T-helper 2 cell (primary cell): Measurements from ENCODE around the gene RHOT2.
"Not testable (repeated sequence)": the region's sequence is repeated elsewhere in the genome, so short reads cannot be mapped to it uniquely, and the experiment has no call there.

ENCODE experiments used
- DNase-seq, 5 experiments: peaks; one replicate each; pipeline versions ENCODE4 v3.0.0 to v3.0.0-alpha.2; 2012 to 2022

The RHOT2 gene

DNA sequence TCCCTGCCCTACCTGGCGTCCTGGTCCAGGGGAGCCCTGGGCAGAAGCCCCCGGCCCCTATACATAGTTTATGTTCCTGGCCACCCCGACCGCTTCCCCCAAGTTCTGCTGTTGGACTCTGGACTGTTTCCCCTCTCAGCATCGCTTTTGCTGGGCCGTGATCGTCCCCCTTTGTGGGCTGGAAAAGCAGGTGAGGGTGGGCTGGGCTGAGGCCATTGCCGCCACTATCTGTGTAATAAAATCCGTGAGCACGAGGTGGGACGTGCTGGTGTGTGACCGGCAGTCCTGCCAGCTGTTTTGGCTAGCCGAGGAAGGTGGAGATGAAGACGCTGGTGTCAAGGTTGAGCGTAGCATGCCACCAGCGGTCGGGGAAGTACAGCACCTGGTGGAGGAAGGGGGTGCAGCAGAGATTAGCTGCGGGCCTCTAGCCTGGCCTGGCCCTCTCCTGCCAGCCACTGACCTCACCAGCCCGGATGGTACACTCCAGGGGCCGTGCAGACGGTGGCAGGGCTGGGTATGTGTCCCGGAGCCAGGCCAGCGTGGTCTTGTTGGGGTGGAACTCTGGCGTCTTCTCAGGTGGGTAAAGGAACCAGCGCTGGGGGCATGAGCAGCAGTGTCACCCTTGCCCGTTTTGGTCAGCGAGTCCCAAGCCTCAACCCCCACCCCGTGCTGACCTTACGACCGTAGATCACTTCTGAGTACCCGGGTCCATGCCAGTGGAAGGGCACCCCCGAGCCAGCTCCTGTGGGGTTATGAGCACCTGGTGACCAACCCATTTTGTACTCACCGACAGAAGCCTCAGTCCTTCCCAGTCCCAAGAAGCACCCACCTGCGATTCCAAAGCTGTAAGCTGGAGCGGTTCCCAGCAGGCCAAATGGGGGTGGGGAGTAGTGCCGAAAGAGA is 14.8 kb downstream of the RHOT2 start:
- no peak for DNase-seq

DNA sequence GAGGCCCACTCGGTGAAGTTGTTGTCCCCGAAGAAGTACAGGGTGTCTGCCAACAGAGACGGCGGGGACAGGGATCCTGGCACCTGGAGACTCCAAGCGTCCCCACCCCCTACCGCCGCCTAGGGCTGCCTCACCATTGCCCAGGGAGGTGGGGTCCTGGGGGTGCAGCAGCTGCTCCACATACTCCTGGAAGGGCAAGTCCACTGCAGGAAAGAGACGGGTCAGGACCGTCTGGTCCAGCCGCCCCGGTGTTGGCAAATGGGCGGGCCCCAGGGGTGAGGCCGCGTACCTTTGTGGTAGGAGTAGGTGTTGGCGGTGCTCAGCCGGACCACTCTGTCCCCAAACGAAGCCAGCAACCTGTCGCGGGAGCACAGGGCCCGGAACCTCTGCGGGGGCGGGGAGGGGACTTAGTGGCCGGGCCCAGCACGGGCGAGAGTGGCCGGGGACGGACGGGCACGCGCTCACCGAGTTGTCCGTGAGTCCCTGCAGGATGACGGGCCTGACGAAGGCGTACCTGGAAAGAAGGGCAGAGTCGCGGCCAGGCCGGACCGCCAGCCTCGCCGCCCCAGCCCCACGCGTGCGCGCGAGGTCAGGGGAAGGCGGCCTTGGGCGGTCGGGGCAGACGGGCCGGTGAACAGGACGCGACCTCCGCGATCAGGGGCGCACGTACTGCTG is 15.6 kb downstream of the RHOT2 start:
- no peak for DNase-seq

- DNase-seq, result peak; percentile 91 to 98 (median 95)
Measured at GRCh38 chr16:684071-684794, 16.3 kb downstream of the RHOT2 start, which contains the start of gene JMJD8. Gene JMJD8 (minus strand): TSS chr16:684334. CDS start chr16:684319, 15 bp downstream.

DNA sequence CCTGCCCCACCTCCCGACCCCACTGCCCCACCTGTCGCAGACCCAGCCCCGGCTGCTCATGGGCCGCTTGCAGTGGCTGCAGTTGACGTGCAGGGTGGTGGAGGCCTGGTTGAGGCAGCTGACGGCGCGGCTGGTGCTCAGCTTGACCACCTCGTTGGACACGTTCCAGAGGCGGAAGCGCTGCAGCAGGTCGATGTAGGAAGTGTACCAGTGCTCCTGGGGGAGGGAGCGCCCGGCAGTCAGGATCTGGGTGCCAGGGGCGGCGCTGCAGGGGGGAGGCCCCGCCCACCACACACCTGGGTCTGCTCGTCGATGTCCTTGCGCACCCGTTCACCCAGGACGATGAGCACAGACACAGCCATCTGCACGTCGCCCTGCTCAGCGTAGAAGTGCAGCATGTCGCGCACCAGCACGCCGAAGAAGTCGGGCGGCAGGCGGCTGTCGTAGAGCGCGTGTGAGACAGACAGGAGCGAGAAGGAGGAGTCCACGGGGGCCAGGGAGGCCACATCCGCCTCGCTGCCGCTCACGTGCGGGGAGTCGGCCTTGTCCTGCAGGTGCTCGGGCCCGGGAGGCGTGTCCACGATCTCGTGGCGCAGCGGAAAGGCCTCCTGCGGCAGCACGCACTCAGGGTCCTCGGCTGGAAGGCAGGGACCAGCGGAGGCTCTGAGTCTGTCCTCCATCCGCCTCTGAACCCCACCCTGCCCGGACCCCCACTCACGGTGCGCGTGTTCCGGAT is 17.2 kb downstream of the RHOT2 start:
- DNase-seq, result no peak

DNA sequence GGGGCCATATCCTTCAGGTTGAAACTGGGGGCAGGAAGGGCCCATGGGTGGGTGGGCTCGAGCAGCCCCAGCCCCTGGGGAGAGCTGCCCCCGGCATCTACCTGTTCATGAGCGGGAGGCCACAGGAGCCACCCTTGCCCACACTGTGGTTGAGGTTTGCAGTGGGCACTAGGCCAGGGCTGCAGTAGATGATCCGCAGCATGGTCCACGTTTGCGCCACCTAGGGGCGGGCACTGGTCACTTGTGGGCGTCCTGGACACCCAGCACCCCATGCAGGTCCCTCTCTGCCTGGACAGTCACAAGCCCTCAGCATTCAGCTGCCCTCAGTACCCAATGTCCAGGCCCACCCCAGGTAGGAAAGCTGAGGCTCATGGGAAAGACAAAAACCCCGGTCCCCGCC is 18.0 kb downstream of the RHOT2 start:
- no peak for DNase-seq

- DNase-seq, result no peak
Measured at GRCh38 chr16:686459-687260, 18.7 kb downstream of the RHOT2 start.

DNA sequence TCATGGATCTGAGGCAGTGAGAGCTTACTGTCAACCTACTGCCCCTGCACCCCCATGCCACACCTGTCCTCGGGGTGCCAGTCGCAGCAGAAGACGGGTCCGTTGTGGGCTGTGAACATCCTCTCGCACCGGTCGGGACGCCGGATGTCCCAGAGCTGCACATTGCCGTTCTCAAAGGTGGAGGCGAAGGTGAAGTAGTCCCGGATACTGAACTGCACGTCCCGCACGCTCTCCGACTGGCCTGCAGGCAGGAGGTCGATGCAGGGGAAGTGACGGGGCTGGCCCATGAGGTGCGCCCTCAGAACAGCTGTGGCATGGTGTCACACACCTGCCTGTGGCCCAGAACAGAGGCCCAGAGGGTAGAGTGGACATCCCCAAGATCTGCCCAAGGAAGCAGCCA is 19.6 kb downstream of the RHOT2 start:
- DNase-seq, result no peak

- DNase-seq, result no peak
Measured at GRCh38 chr16:689175-689897, 21.4 kb downstream of the RHOT2 start.

DNA sequence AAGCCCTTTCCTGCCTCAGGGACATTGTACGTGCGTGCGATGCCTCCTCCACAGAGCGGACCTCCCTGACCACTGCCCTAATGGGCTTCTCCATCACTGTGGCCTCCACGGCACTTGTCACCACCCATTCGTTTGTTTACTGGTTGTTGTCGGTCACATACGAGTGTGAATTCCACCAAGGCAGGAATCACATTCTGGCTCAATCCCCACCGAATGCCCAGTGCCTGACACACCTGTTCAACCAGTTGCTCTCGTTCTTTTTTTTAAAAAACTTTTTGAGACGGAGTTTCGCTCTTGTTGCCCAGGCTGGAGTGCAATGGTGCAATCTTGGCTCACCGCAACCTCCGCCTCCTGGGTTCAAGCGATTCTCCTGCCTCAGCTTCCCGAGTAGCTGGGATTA is 23.3 kb downstream of the RHOT2 start:
- DNase-seq, result not testable (repeated sequence)

DNA sequence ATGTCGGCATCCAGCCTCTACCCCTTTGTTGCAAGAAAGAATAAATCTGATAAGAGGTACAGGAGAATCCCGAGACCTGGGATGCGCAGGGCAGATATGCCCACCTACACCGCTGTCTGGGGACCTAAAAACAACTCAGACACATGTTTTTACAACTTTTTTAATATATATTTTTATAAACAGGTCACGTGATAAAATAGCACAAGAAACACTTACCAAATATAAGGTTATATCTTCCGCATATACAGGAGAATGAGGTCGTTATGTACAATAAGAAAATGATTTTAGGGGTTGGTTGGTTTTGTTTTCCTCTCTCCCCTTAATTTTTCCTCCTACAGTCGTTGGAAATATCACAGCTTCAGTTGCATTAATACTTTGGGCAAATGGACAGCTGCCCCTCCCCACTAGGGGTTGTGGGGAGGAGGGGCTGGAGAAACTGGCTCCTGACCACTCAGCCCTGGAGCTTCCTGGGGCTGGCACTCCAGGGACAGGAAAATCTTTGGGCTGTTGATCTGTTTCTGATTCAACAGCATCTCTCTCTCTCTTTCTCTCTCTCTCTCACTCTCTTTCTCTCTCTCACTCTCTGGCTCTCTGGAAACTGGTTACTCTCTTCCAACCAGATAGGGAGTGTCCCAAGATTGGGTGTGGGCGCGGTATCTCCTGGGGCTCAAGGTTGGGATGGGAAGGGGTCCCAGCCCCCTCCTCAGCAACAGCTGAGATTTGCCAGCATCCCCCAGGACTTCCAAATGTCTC is 24.6 kb downstream of the RHOT2 start:
- no peak for DNase-seq

DNA sequence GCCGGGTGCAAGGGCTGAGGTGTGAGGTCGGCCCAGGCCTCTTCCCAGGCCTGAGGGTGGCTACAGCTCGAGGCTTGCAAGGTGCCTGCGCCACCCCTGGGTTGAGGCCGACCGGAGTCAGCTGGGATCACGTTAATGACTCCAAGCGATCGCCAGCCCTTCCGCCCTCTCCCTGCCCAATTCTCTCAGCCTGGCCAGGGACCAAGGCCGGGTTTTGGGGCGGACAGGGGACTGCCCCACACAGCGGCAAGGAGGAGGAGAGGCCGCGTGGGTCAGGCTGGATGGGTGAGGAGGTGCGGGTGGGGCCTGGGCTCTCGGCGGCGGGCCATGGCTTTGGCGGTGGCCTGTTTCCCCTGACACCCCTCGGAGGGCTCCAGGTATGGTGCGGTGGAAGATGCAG is 25.4 kb downstream of the RHOT2 start:
- DNase-seq, result no peak

- DNase-seq, result peak in 1 of 5 experiments; percentile 31
Measured at GRCh38 chr16:693766-694165, 25.8 kb downstream of the RHOT2 start.

DNA sequence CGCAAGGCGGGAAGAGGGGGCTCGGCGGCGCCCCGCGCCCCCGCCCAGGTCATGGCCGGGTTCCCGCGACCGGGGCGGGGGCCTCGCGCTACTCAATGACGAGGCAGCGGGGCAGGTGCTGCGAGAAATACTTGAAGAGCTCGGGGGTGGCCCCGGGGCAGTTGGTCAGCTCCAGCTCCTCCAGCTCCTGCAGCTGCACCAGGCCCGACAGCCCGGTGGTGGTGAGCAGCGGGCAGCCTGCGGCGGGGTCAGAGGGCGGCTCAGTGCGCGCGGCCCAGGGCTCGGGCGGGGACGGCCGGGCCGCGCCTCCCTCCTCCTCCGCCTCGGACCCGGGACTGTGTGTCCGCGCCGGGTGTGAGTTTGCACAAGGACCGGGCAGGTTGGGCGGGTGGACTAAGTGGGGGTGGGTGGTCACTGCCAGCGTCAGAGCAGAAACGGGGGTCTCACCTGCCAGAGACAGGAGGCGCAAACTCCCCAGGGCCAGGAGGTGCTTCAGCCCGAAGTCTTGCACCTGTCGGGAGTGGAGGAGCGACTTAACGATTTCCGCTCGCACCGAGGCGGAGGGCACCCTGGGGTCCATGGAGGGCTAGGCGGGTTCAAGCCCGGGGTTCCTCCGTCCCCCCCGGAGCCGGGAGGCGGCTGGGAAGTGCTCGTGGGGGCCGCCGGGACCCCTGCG is 26.4 kb downstream of the RHOT2 start:
- no peak for DNase-seq

DNA sequence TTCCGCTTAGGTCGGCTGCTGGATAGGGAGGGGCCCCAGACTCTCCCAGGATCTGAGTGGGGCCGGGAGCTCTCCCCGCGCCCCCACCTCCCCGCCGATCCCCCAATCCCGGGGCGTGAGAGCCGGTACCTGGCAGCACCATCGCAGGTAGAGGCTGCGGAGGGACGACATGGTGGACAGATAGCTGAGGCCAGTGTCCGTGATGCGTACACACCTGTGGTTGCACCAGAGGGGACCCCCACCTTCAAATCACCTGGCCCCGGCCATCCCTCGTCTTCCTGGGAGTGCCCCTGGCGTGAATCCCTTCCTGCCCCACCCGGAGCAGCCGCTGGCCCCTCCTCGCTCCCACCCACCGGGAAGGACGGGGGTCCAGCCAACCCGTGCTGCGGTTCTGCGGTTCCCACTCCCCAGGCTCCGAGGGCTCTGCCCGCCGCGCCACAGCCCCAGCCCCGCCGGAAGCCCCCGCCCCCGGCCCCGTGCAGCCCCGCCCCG is 27.0 kb downstream of the RHOT2 start:
- DNase-seq, result no peak

GRCh38 chr16:695355-696089 is 27.6 kb downstream of the RHOT2 start:
- peak; percentile 45 to 71 (median 51) for DNase-seq

GRCh38 chr16:698911-699671 is 31.2 kb downstream of the RHOT2 start:
- no peak for DNase-seq

DNA sequence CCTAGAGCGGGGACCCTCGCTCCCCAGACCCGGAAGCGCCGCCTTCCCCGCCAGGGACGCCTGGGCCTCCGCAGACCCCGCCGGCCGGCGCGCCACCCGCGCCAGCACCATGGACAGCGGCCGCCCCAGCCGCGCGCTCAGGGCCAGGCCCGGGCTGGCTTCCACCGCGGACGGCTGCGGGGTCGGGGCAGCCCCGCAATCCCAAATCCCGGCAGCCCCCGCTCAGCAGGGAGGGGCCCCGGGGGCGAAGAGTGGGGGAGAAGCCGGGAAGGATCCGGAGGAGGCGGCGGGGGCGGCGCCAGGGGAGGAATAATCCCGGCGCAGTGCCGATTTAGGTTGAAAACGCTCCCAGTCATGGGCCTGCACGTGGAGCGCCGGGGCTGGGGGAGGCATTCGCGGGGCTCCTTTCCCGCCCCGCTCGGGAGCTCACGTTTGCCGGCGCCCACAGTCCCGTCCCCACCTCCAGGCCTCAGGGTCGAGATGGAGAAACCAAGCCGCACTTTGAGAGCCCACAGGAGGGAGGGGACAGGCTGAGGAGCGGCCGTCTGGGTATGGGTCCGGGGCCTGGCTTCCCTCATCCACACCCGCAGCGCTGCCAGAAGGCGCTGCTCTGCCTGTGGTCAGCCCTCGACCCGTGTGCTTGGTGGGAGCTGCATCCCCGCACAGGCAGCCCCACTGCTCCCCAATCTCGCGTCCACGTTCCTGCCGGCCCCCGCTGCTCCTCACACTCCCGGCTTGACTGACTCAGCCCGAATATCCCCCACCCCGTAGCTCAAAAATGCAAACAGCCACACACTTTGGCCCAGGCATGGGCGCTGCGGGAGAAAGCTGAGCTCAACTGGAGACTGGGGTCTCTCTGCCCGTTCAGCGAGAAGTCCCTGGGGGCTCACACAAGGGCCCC is 33.0 kb downstream of the RHOT2 start:
- DNase-seq, result peak in 3 of 5 experiments; percentile 30 to 40 (median 36)
